Progenitor cell of endocrine pancreas (in vitro differentiated cells): ENCODE results near the gene TMEM238. TPM values are rescaled to one million over a fixed set of nuclear protein-coding genes. Genes with fewer than 3 reads are reported as not detected.

Source experiments
- DNase-seq: peaks from one replicate; pipeline ENCODE4 v3.0.0; 2021; ENCODE audit warnings: low spot score; ENCODE audit not compliant: unreplicated experiment
- H3K27ac Mint-ChIP-seq: 2 replicates; pipeline ENCODE4 v1.8.0; 2021; ENCODE audit warnings: mild to moderate bottlenecking, moderate library complexity, mixed read lengths
- H3K27me3 Mint-ChIP-seq: 2 replicates; pipeline ENCODE4 v1.8.0; 2021; ENCODE audit warnings: mixed read lengths
- H3K36me3 Mint-ChIP-seq: 2 replicates; pipeline ENCODE4 v1.8.0; 2022; ENCODE audit warnings: mixed read lengths; ENCODE audit not compliant: insufficient read depth
- H3K4me1 Mint-ChIP-seq: 2 replicates; pipeline ENCODE4 v1.8.0; 2021; ENCODE audit warnings: low read depth, mixed read lengths
- H3K4me3 Mint-ChIP-seq: 2 replicates; pipeline ENCODE4 v1.8.0; 2021; ENCODE audit warnings: low read depth, mild to moderate bottlenecking, moderate library complexity, mixed read lengths
- H3K9me3 Mint-ChIP-seq: 2 replicates; pipeline ENCODE4 v1.8.0; 2021; ENCODE audit warnings: low read depth, mixed read lengths
- CTCF ChIP-seq: fragments of 200-600 bp; sonication (generic); IDR thresholded peaks from one replicate; pipeline ENCODE4 v1.5.0; 2021; ENCODE audit warnings: antibody characterized with exemption, mild to moderate bottlenecking; ENCODE audit not compliant: unreplicated experiment
- total RNA-seq: library from RNA; stranded (reverse); gene quantifications from 2 replicates; pipeline ENCODE4 v1.2.1, GENCODE V29; 2021

TMEM238 gene
- total RNA-seq, 1 donor from 2014 or later = 5.6 TPM

- H3K27me3 Mint-ChIP-seq = peaks cover 54% of the 10 kb centered on the region
- DNase-seq = no peak
- H3K4me1 Mint-ChIP-seq = peaks cover 10% of the 10 kb centered on the region
- no peaks in the 10 kb centered on the region for H3K9me3 Mint-ChIP-seq
- TF ChIP-seq CTCF = no peak
- peaks cover 1% of the 10 kb centered on the region for H3K36me3 Mint-ChIP-seq
- H3K27ac Mint-ChIP-seq = no peak overlapping the region
- no peak overlapping the region for H3K4me3 Mint-ChIP-seq
These were observed 15.2 kb downstream of the TMEM238 start for GRCh38 chr19:55368701-55369563.

GRCh38 chr19:55368106-55368505 is 16.0 kb downstream of the TMEM238 start:
- no peak overlapping the region for H3K4me3 Mint-ChIP-seq

GRCh38 chr19:55366790-55367189 is 17.3 kb downstream of the TMEM238 start:
- no peak for TF ChIP-seq CTCF
- no peak for DNase-seq
- no peak overlapping the region for H3K27ac Mint-ChIP-seq
- H3K27me3 Mint-ChIP-seq = peaks cover 48% of the 10 kb centered on the region
- peaks cover 4% of the 10 kb centered on the region for H3K4me1 Mint-ChIP-seq
- no peak overlapping the region for H3K4me3 Mint-ChIP-seq
- no peaks in the 10 kb centered on the region for H3K9me3 Mint-ChIP-seq
- peaks cover 1% of the 10 kb centered on the region for H3K36me3 Mint-ChIP-seq

More at GRCh38 chr19:55368106-55368505, 16.0 kb downstream of the TMEM238 start:
- no peak for TF ChIP-seq CTCF
- peaks cover 54% of the 10 kb centered on the region for H3K27me3 Mint-ChIP-seq
- no peak overlapping the region for H3K27ac Mint-ChIP-seq
- H3K4me1 Mint-ChIP-seq = peaks cover 6% of the 10 kb centered on the region
- H3K36me3 Mint-ChIP-seq = peaks cover 1% of the 10 kb centered on the region
- H3K9me3 Mint-ChIP-seq = no peaks in the 10 kb centered on the region
- DNase-seq = no peak

GRCh38 chr19:55365964-55366363 is 18.1 kb downstream of the TMEM238 start:
- TF ChIP-seq CTCF = no peak
- H3K9me3 Mint-ChIP-seq = no peaks in the 10 kb centered on the region
- H3K27ac Mint-ChIP-seq = no peak overlapping the region
- peaks cover 1% of the 10 kb centered on the region for H3K36me3 Mint-ChIP-seq
- peaks cover 3% of the 10 kb centered on the region for H3K4me1 Mint-ChIP-seq
- no peak overlapping the region for H3K4me3 Mint-ChIP-seq
- no peak for DNase-seq
- peaks cover 40% of the 10 kb centered on the region for H3K27me3 Mint-ChIP-seq

- H3K27me3 Mint-ChIP-seq = peaks cover 34% of the 10 kb centered on the region
- no peak overlapping the region for H3K27ac Mint-ChIP-seq
- no peak for DNase-seq
- no peak for TF ChIP-seq CTCF
- H3K36me3 Mint-ChIP-seq = no peaks in the 10 kb centered on the region
- no peaks in the 10 kb centered on the region for H3K4me1 Mint-ChIP-seq
- no peak overlapping the region for H3K4me3 Mint-ChIP-seq
- no peaks in the 10 kb centered on the region for H3K9me3 Mint-ChIP-seq
These were observed 18.8 kb downstream of the TMEM238 start for GRCh38 chr19:55365245-55365644.
